Myocyte (in vitro differentiated cells): ENCODE measurements around the gene SLC35F3. TPM values are rescaled to one million over a fixed set of nuclear protein-coding genes. Genes with fewer than 3 reads are reported as not detected.
A peak's percentile ranks its signal among the peaks of the same experiment; 100 is the strongest.
"Not testable (repeated sequence)": the region's sequence is repeated elsewhere in the genome, so short reads cannot be mapped to it uniquely, and the experiment has no call there.

Experiments used
- DNase-seq: peaks from one replicate; pipeline ENCODE4 v3.0.0-alpha.2; 2012; ENCODE audit warnings: low read depth
- total RNA-seq: library from RNA; depleted of rRNA; stranded (reverse); fragments of >200 nt; gene quantifications from 2 replicates; pipeline ENCODE4 v1.2.3, GENCODE V29; 2014

Gene SLC35F3
- total RNA-seq, 1 donor from 2014 or later: not detected

- DNase-seq: peak; percentile 50
Measured at GRCh38 chr1:234102583-234102982, 198.1 kb downstream of the SLC35F3 start.

- no peak for DNase-seq
Measured at GRCh38 chr1:234103198-234103597, 198.7 kb downstream of the SLC35F3 start.

- DNase-seq: no peak
Measured at GRCh38 chr1:234106032-234106431, 201.6 kb downstream of the SLC35F3 start.

GRCh38 chr1:234107416-234108021 lies 203.0 kb downstream of the SLC35F3 start:
- DNase-seq: no peak

GRCh38 chr1:234108921-234109320 lies 204.4 kb downstream of the SLC35F3 start:
- DNase-seq: no peak

GRCh38 chr1:234109840-234110239 lies 205.4 kb downstream of the SLC35F3 start:
- no peak for DNase-seq

GRCh38 chr1:234111458-234112142 lies 207.1 kb downstream of the SLC35F3 start:
- DNase-seq: peak; percentile 23

- peak; percentile 65 for DNase-seq
Measured at GRCh38 chr1:234114648-234115307, 210.3 kb downstream of the SLC35F3 start.

GRCh38 chr1:234118911-234119310 lies 214.4 kb downstream of the SLC35F3 start:
- no peak for DNase-seq

- DNase-seq: no peak
Measured at GRCh38 chr1:234119431-234119830, 215.0 kb downstream of the SLC35F3 start.

- no peak for DNase-seq
Measured at GRCh38 chr1:234120327-234120944, 216.0 kb downstream of the SLC35F3 start.

GRCh38 chr1:234121659-234122058 lies 217.2 kb downstream of the SLC35F3 start:
- not testable (repeated sequence) for DNase-seq

- not testable (repeated sequence) for DNase-seq
Measured at GRCh38 chr1:234122571-234122970, 218.1 kb downstream of the SLC35F3 start.

GRCh38 chr1:234123867-234124266 lies 219.4 kb downstream of the SLC35F3 start:
- no peak for DNase-seq

GRCh38 chr1:234125283-234125682 lies 220.8 kb downstream of the SLC35F3 start:
- DNase-seq: no peak

GRCh38 chr1:234125714-234126113 lies 221.2 kb downstream of the SLC35F3 start:
- DNase-seq: no peak

GRCh38 chr1:234127026-234127671 lies 222.7 kb downstream of the SLC35F3 start:
- DNase-seq: no peak

- no peak for DNase-seq
Measured at GRCh38 chr1:234132795-234133194, 228.3 kb downstream of the SLC35F3 start.

- DNase-seq: no peak
Measured at GRCh38 chr1:234134878-234135277, 230.4 kb downstream of the SLC35F3 start.

- no peak for DNase-seq
Measured at GRCh38 chr1:234135501-234135900, 231.0 kb downstream of the SLC35F3 start.

- DNase-seq: no peak
Measured at GRCh38 chr1:234136073-234136472, 231.6 kb downstream of the SLC35F3 start.
